Neural cell (in vitro differentiated cells): Measurements from ENCODE around the gene PLIN4.

Experiments
- CTCF ChIP-seq: fragments of 450-650 bp; IDR thresholded peaks from 2 replicates; pipeline ENCODE4 v1.5.1; 2014; ENCODE audit warnings: antibody characterized with exemption, mild to moderate bottlenecking, moderate library complexity; ENCODE audit not compliant: poor library complexity, severe bottlenecking
- EZH2 ChIP-seq: fragments of 200-600, 300-800 bp; shearing (Covaris generic), sonication (generic); IDR thresholded peaks from 2 replicates; pipeline ENCODE4 v1.6.1; 2014; ENCODE audit warnings: antibody characterized with exemption, low read length, borderline replicate concordance, mild to moderate bottlenecking; ENCODE audit not compliant: insufficient read depth, poor library complexity, severe bottlenecking
- POLR2AphosphoS5 ChIP-seq: IDR thresholded peaks from 2 replicates; pipeline ENCODE4 v1.6.1; 2012
- RAD21 ChIP-seq: fragments of 450-650 bp; conservative IDR thresholded peaks from 2 replicates; pipeline ENCODE4 v1.6.1; 2014; ENCODE audit warnings: antibody characterized with exemption, mild to moderate bottlenecking, moderate library complexity
- SMC3 ChIP-seq: fragments of 450-650 bp; conservative IDR thresholded peaks from 2 replicates; pipeline ENCODE4 v1.6.1; 2014; ENCODE audit warnings: antibody characterized with exemption, mild to moderate bottlenecking, moderate library complexity; ENCODE audit not compliant: poor library complexity
- TF ChIP-seq, protein P1 (sequence below): IDR thresholded peaks from 2 replicates; pipeline ENCODE4 v1.6.1; 2012; ENCODE audit warnings: borderline replicate concordance

GRCh38 chr19:4505570-4506448 lies 12.5 kb downstream of the PLIN4 start:
- no peak for TF ChIP-seq CTCF
- TF ChIP-seq, protein P1, sequence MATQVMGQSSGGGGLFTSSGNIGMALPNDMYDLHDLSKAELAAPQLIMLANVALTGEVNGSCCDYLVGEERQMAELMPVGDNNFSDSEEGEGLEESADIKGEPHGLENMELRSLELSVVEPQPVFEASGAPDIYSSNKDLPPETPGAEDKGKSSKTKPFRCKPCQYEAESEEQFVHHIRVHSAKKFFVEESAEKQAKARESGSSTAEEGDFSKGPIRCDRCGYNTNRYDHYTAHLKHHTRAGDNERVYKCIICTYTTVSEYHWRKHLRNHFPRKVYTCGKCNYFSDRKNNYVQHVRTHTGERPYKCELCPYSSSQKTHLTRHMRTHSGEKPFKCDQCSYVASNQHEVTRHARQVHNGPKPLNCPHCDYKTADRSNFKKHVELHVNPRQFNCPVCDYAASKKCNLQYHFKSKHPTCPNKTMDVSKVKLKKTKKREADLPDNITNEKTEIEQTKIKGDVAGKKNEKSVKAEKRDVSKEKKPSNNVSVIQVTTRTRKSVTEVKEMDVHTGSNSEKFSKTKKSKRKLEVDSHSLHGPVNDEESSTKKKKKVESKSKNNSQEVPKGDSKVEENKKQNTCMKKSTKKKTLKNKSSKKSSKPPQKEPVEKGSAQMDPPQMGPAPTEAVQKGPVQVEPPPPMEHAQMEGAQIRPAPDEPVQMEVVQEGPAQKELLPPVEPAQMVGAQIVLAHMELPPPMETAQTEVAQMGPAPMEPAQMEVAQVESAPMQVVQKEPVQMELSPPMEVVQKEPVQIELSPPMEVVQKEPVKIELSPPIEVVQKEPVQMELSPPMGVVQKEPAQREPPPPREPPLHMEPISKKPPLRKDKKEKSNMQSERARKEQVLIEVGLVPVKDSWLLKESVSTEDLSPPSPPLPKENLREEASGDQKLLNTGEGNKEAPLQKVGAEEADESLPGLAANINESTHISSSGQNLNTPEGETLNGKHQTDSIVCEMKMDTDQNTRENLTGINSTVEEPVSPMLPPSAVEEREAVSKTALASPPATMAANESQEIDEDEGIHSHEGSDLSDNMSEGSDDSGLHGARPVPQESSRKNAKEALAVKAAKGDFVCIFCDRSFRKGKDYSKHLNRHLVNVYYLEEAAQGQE = no peak
- TF ChIP-seq EZH2 = no peak
- no peak for TF ChIP-seq SMC3
- TF ChIP-seq POLR2AphosphoS5 = no peak
- TF ChIP-seq RAD21 = no peak
